ENCODE data around the gene UBE3C. TPM values are rescaled to one million over a fixed set of nuclear protein-coding genes. Genes with fewer than 3 reads are reported as not detected.

The UBE3C gene
- polyA plus RNA-seq, 1 donor (not counting 4 experiments of a cell fraction or from before 2014, with no cell fraction given) = 89.3 TPM

- Histone ChIP-seq H3K9me1 (ENCODE audit: control insufficient read depth, extremely low read depth, insufficient read depth, low read length) (no peaks in the 10 kb centered on the region), H2AFZ (ENCODE audit: control insufficient read depth, low read length) (peak overlapping the region; percentile 37), H3K27me3 (ENCODE audit: control insufficient read depth, extremely low read depth, insufficient read depth, low read length) (no peaks in the 10 kb centered on the region), H3K36me3 (ENCODE audit: control insufficient read depth in 2 of 2, extremely low read depth in 1 of 2, insufficient read depth in 2 of 2, low read length in 2 of 2) (no peaks in the 10 kb centered on the region), H4K20me1 (ENCODE audit: control insufficient read depth, extremely low read depth, insufficient read depth, low read length) (no peaks in the 10 kb centered on the region), H3K4me3 (ENCODE audit: control insufficient read depth in 2 of 3, extremely low read depth in 1 of 3, insufficient read depth in 2 of 3, low read depth in 1 of 3, low read length in 3 of 3) (peak overlapping the region in 1 of 3 experiments; percentile 20), H3K4me1 (ENCODE audit: control insufficient read depth, extremely low read depth, insufficient read depth, low read length) (peaks cover 24% of the 10 kb centered on the region), H3K9ac (ENCODE audit: control insufficient read depth, extremely low read depth, insufficient read depth, low read length) (peak overlapping the region; percentile 65), H3K79me2 (ENCODE audit: control insufficient read depth, insufficient read depth, low read length) (no peaks in the 10 kb centered on the region), H3K4me2 (ENCODE audit: control insufficient read depth, extremely low read depth, insufficient read depth, low read depth, low read length) (peak overlapping the region; percentile 80), H3K27ac (ENCODE audit: control insufficient read depth, insufficient read depth, low read length) (peak overlapping the region; percentile 88), H3K9me3 (ENCODE audit: control insufficient read depth, low read depth, low read length) (no peaks in the 10 kb centered on the region)
- no peak for TF ChIP-seq CTCF (optimal IDR thresholded peaks at IDR 0.05 in 1 of 3, IDR thresholded peaks at IDR 0.05 in 1 of 3, conservative IDR thresholded peaks at IDR 0.05 in 1 of 3; ENCODE audit: extremely low read depth in 1 of 3, insufficient read depth in 2 of 3, low read length in 3 of 3)
- no peak for TF ChIP-seq EZH2 (IDR thresholded peaks at IDR 0.05; ENCODE audit: low read length)
- FAIRE-seq (peak; percentile 83), DNase-seq (ENCODE audit: low read depth, low spot score) (peak; percentile 73)
- dilution Hi-C loops (cut with MboI; ENCODE audit: extremely low pct_ligation_motif_present, low sequenced_read_pairs) = no loop called here
These were observed 172.0 kb downstream of the UBE3C start for GRCh38 chr7:157310676-157311185.

GRCh38 chr7:157312941-157313340, 174.2 kb downstream of the UBE3C start:
- Histone ChIP-seq H3K27ac (ENCODE audit: control insufficient read depth, insufficient read depth, low read length) (no peak overlapping the region), H3K4me3 (ENCODE audit: control insufficient read depth in 2 of 3, extremely low read depth in 1 of 3, insufficient read depth in 2 of 3, low read depth in 1 of 3, low read length in 3 of 3) (no peak overlapping the region), H3K4me2 (ENCODE audit: control insufficient read depth, extremely low read depth, insufficient read depth, low read depth, low read length) (no peak overlapping the region), H3K79me2 (ENCODE audit: control insufficient read depth, insufficient read depth, low read length) (no peaks in the 10 kb centered on the region), H3K36me3 (ENCODE audit: control insufficient read depth in 2 of 2, extremely low read depth in 1 of 2, insufficient read depth in 2 of 2, low read length in 2 of 2) (no peaks in the 10 kb centered on the region), H3K9ac (ENCODE audit: control insufficient read depth, extremely low read depth, insufficient read depth, low read length) (no peak overlapping the region), H2AFZ (ENCODE audit: control insufficient read depth, low read length) (no peak overlapping the region), H3K4me1 (ENCODE audit: control insufficient read depth, extremely low read depth, insufficient read depth, low read length) (peaks cover 27% of the 10 kb centered on the region), H3K9me1 (ENCODE audit: control insufficient read depth, extremely low read depth, insufficient read depth, low read length) (no peaks in the 10 kb centered on the region), H4K20me1 (ENCODE audit: control insufficient read depth, extremely low read depth, insufficient read depth, low read length) (no peaks in the 10 kb centered on the region), H3K9me3 (ENCODE audit: control insufficient read depth, low read depth, low read length) (no peaks in the 10 kb centered on the region), H3K27me3 (ENCODE audit: control insufficient read depth, extremely low read depth, insufficient read depth, low read length) (no peaks in the 10 kb centered on the region)
- FAIRE-seq (no peak), DNase-seq (ENCODE audit: low read depth, low spot score) (no peak)
- dilution Hi-C loops (cut with MboI; ENCODE audit: extremely low pct_ligation_motif_present, low sequenced_read_pairs) = no loop called here
- TF ChIP-seq CTCF (optimal IDR thresholded peaks at IDR 0.05 in 1 of 3, IDR thresholded peaks at IDR 0.05 in 1 of 3, conservative IDR thresholded peaks at IDR 0.05 in 1 of 3; ENCODE audit: extremely low read depth in 1 of 3, insufficient read depth in 2 of 3, low read length in 3 of 3) (no peak), EZH2 (IDR thresholded peaks at IDR 0.05; ENCODE audit: low read length) (no peak)
